NCI-H2107 treated with DMSO at 0.1 percent for 48 hours (cell line): Measurements from ENCODE around the gene NAA11.

Source experiments
- DNase-seq: peaks from one replicate; lab custom pipeline; 2025; ENCODE audit not compliant: unreplicated experiment; lab: John Stamatoyannopoulos, UW

Gene NAA11

DNA sequence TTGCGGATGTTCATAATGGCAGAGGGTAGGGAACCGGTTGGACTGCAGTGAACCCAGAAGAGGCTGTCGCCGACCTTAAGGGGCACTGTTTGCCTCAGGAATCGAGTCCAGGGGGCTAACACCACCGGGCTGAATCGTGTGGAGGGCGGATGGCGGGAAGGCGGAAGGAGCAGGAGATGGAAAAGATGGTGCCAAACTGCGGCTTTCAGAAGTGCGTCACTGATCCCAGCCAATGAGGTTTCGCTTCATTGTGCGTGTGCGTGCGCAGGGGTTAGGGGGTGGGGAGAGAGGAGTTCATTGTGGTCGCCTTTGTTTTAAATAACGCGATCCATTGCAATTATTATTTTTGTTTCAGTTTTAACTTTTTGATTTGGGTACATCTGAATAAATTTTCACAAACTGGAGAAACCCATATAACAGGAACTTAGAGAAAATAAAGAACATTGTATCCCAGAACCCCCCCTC, at the start of gene NAA11:
Gene NAA11 (minus strand): TSS at position 198 of the 465 bp plus-strand sequence. CDS start 184 bp downstream, at position 14.
- no peak for DNase-seq

DNA sequence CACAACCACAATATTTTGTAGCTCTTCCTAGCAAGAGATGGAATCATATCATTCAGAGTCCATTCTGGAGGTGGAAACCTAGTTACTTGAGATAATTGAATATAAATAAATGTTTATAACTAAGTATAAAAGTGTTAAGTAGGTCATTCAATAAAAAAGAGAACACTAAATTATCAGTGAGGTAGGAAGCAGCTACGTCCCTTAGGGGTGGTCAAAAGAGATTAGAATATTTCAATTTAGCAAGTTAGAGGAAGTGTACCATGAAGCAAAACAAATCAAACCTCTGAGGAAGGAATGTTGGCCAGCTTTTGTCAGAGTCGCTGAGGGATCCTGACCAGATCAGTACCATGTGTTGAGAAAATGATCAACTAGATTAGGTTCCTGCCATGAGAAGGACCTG, 44.2 kb upstream of the NAA11 start:
- DNase-seq, result no peak

DNA sequence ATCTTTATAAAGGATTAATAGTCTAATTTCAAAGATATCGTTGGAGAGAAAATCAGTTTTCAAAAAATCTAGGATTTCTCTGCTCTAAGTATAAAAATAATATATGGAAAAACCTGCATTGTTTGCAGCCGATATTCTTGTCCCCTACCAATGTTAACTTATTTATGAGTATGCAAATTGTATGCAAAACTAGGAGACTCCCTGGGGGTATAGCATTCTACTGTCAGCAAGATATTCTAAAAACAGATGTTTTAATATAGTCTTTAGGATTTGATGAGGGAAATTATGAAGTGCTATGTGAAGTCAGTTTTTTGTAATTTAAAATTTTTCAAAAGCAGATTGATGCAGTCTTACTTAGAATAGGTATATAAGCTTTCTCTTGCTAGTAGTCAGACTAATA, 41.2 kb upstream of the NAA11 start:
- DNase-seq, result no peak

DNA sequence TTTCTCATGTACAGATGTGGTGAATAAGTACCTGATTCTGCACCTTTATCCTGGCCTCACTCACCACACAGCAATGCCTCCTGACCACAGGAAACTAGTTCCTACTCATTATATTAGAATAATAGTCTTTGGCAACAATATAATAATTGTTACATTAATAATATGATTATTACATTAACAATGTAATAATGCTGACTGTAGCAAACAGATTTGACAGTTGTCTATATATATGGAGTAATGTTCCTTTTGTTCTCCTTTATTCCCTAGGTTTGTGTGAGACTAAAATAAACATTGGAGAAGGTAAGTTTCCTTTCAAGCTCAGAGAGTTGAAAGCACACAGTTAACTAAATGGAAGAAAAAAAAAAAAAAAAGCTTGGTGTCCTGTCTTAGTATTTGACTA, 40.6 kb upstream of the NAA11 start:
- no peak for DNase-seq

DNA sequence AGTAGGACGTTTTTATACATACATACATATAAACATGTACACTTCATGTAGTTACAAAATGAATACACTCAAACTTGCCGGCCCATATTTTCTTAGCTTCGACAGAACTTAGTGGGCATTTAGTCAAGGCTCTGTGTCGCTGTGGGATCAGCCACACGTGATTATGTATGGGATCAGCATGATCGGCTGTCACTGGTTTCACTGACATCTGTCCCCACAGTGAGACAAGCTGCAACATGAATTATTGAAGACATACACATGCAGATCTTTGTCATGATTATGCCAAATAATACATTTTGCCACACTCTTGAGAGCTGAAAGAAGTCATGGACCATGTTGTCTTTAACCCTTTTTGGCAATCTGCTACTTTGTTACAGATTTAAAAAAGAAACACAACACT, 38.2 kb upstream of the NAA11 start:
- DNase-seq, result no peak

DNA sequence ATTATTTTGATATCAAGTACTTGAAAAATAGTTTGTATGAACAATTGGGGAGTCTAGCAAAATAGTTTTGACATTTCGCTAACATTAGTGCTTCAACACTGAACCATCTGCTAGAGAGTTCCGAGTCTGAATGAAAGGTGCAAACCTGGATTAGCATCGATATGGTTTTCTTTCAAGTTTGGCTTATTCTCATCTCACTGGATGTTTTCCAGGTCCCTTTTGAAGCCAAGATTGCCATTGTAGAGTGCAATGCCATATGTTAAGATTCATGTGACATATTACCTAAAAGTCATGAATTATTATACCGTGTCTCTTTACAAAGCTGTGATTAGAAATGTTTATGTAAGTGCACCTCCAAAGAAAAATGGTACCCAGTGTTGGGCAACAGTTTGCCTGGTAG, 36.8 kb upstream of the NAA11 start:
- DNase-seq, result no peak

DNA sequence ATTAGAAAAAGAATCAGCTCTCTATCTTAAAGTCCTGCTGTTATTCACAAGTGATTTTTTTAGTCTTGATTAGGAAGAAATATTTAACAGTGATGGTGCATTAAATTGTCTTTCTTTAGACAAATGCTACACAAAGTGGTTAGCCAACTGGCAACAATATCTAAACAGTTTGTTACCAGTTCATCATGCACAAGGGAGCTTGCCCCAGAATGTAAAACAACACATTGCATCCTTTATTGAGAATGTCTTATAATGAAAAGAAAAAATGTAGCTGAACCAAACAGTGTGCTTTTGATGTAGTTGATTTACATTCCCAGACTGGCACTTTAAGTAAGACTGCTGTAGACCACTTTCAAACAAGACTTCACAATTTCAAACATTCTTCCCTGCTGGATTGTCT, 34.1 kb upstream of the NAA11 start:
- DNase-seq, result no peak

DNA sequence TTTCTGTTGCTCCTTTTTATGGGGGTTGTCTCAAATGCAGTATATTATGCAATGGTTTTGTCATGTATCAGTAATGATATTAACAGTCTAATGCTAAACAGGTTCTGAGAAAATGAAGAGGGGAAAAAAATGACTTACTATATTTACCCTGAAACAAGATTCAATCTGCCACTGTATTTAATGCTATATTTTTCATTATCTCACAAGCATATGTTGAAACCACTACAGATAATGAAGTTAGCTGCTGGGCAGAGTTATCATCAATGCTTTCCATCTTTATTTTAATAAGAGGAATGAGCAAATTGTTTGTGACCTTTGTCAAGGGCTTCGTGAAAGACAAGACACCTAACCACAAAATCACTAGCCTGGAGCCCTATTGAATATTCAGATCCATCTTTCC, 32.6 kb upstream of the NAA11 start:
- no peak for DNase-seq

DNA sequence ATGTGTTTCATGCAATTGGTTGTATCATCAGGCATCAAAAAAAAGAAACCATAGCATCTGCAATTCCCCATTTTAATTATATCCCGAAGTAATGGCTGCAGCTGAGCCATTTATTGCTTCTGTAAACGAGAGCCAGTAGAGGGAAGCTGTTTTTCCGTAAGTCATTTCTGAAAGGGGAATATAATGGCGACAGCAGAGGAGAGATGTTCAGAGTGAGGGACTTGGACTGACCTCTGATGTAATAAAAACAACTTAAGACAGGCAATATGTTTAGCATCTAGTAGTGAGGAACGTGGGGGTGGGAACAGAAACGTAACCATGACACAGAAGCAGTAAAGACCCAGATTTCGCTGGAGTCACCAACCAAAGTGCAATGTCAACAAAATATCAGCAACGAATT, 31.5 kb upstream of the NAA11 start:
- no peak for DNase-seq

DNA sequence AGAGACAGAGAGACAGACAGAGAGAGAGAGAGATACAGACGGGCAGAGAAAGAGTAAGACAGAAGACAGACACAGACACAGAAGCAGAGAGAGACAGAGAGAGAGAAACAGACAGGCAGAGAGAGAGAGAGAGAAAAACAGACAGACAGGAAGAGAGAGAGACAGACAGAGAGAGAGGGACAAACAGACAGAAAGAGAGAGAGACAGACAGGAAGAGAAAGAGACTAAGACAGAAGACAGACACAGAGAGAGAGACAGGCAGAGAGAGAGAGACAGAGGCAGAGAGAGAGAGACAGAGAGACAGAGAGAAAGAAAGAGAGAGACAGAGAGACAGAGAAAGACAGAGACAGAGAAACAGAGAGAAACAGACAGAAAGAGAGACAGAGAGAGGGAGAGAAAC, 27.2 kb upstream of the NAA11 start:
- no peak for DNase-seq

DNA sequence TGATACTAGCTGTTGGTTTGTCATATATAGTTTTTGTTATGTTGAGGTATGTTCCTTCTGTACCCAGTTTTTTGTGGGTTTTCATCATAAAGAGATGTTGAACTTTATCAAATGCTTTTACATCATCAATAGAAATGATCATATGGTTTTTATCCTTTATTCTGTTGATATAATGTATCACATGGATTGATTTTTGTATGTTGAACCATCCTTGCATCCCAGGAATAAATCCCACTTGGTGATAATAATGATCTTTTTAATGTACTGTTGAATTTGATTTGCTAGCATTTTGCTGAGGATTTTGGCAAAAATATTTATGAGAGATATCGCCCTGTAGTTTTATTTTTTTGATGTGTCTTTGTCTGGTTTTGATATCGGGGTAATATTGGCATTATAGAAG, 22.5 kb upstream of the NAA11 start:
- DNase-seq, result no peak

DNA sequence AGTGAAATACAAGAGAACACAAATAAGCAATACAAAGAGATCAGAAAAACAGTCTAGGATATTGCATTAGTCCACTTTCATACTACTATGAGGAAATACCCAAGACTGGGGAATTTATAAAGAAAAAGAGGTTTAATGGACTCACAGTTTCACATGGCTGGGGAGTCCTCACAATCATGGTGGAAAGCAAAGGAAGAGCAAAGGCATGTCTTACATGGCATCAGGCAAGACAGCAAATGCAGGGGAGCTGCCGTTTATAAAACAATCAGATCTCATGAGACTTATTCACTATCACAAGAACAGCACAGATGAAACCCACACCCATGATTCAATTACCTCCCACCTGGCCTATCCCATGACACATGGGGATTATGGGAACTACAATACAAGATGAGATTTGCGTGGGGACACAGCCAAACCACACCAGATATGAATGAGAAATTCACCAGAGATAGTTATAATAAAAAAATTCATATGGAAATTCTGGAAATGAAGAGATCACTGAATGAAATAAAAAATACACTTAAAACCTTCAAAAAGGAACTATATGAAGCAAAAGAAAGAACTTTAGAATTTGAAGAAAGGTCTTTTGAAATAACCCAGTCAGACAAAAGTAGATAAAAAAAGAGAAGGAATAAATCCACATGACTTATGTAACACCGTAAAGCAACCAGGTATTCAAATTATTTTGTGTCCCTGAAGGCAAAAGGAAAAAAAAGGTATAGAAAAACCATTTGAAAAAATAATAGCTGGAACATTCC, 16.2 kb upstream of the NAA11 start:
- no peak for DNase-seq

DNA sequence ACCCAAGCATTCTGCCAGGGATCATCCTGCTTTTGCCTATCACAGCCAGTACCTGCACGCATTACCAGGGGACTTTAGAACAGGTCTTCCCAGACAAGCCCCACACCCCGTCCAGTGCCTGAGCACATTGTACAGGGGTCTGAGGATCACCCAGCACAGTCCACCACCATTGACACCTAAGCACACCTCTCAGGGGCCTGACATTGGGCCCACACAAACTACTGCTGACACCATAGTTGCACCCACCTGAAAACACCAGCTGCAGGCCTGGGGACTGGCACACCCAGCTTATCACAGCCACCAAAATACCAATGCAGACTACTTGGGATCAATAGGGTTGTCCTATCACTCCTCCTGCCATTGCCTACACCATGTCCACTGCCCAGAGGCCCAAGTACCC, 14.7 kb upstream of the NAA11 start:
- no peak for DNase-seq

DNA sequence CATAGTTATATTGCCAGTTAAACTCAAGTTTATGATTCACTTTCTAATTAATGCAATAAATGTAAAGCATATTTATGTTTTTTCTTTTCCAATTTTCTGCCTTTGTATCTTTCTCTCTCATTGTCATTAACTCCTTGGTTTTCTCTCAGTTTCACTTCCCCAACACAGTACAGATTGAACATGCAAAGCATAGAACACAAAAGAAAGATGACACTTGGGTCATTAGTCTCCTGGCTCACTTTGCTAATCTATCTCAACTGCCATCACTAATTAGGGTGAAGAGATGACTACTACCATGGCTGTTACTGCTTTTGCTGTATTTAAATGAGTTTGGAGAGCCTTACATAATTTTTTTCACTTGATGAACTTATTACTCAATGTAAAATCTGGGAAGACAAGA, 12.3 kb upstream of the NAA11 start:
- DNase-seq, result no peak

DNA sequence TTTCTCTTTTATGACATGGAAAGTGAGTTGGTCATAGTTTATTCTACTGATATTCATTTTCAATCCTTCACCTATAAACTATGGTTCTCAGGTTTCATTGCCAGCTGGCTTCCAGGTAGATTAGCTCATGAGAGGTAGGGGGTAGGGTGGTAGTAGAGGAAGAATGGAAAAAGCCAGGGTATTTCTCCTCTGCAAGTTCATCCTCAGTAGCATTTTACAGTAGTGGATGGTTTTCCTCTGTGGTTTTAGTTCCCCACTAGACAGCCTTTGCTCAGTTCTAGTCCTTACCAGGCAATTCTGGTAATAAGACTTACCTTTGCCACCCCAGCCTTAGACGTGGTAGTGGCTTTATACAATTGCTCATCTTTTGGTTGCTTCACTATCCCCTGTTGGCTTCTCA, 8.9 kb upstream of the NAA11 start:
- DNase-seq, result peak; percentile 57

DNA sequence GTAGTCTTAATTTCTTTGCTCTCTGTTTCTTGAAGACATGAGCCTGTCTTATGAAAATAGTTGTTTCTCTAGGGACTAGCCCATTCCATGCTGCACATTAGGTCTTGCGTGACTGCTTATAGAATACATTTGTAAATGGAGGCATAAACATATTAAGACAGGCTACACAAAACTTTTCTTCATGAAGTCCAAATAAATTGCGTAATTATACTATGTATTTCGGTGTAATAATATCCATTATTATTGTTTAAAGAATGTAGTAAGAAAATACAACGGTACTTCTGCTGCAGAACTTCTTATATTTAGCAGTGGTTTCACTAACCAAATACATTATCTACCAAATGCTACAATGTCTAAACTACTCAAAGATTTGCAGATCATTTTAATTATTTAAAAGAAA, 8.5 kb upstream of the NAA11 start:
- DNase-seq, result no peak

DNA sequence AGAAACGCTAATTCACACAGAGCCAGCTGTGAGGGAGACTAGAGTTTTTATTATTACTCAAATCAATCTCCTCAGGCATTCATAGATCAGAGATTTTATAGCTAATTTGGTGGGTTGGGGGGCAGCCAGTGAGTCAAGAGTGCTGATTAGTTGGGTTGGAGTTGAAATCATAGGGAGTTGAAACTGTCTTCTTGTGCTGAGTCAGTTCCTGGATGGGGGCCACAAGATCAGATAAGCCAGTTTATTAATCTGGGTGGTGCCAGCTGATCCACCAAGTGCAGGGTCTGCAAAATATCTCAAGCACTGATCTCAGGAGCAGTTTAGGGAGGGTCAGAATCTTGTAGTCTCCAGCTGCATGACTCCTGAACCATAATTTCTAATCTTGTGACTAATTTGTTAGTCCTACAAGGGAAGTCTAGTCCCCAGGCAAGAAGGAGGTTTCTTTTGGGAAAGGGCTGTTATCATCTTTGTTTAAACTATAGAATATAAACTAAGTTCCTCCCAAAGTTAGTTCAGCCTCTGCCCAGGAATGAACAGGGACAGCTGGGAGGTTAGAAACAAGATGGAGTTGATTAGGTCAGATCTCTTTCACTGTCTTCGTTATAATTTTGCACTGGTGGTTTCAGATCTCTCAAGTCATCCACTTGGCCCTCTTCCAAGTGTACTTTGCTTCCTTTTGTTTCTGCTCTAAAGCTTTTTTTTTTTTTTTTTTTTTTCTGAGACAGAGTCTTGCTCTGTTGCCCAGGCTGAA, 5.4 kb upstream of the NAA11 start:
- DNase-seq, result no peak

DNA sequence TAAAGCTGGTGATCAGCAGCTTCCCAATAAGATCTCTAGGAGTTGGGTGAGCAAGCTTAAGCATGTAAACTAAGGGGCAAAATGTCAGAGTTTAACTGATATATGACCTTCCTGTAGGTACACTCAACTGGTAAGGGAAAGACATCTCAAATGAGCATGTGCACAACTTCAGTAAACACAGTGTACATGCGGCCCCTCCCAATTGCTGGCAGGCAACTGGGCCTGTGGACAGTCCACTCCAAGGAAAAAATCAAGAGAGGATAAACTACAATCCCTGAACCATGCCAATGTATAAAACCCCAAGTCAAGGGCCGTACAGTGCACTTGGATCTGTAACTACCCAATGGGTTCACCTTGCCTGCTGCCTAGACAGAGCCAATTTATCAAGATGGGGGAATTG, 4.9 kb upstream of the NAA11 start:
- no peak for DNase-seq

DNA sequence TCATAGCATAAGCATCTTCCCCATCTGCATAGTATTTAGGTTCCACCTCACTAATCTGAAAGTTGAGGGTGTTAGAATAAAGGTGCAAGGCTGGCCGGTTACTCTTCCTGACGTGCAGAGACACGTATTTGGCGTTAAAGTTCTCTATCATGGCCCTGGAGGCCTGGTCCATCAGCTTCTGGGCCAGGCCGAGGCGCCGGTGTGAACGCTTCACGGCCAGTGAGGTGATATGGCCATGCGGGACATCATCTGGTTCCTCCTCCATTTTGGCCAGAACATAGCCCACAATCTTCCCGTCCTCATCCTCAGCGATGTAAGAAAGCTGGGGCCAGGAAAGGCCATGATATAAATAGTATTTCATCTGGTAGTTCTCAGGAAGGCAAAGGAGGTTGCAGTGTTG, 425 bp downstream of the NAA11 start:
- DNase-seq, result no peak

DNA sequence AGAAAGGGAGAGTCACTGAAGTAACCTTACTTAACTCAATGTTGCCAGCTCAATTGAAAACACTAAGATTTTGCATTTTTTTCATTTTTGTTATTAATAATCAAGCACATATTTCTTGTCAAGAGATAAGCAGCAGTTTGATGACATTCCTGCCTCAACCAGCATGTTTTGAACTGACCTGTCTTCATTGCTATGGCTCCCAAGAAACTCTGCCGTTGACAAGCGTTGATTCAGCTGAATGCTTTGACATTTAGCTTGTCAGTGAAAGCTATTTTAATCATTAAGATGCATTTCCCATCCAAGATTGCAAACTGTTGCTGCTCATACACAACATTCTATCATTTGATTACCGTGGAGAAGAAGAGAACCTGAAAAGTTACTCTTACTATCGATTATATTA, 5.9 kb downstream of the NAA11 start:
- DNase-seq, result no peak

DNA sequence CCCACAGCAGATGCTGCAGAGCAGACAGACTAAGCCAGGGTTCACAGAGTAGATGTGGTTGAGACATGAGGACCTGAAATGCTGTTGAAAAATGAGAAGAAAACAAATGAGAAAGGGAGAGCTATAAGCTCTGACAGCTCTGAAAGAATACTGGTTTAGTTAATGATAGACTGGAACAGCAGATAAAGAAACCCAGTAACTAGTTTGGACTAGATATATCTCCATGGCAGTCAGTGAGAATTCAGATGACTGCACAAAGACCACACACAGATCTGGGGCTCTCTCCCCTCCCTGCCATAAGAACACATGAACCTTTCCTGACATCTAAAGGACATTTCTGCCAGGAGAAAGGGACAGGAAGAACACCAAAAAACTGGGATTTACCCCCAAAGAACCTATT, 8.2 kb downstream of the NAA11 start:
- DNase-seq, result no peak

DNA sequence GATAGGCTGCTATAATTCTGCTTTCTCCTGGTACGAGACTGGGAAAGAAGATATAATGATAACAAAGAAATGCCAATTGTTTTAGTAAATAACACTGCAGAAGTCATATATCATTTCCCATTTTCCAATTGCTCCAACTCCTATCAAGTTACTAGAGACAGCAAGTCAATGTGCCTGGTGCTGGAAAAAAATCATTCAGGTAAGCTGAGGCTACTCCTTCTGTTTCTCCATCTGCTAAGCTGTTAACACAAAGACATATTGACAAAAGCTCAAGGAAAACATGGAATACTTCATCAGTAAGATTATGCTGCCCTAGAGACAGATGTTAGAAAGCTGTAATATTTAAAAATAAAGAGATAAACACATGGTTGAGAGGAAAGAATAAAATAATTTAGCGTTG, 10.0 kb downstream of the NAA11 start:
- DNase-seq, result no peak

DNA sequence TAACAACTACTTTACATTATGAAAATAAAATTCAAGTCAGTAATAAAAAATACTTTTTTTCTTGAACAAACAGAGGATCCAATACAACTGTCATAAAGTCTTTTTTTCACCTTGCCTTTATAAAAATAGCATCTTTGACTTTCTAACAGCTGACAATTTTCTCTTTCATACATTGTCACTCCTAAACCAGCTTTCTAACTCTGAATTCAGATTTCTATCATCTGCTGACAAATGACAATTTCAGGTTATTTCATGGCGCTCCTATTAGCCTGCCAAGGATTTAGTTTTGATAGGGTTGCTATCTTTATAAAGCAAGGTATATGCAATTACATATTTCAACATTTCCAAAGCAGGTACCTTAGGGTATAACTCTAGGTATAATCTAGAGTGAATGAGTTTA, 14.6 kb downstream of the NAA11 start:
- no peak for DNase-seq
